GM10266 (cell line): ENCODE data around the gene UPP2.

Source experiments
- DNase-seq: peaks from one replicate; pipeline ENCODE4 v3.0.0; 2012; ENCODE audit errors: extremely low spot score
- CTCF ChIP-seq: IDR thresholded peaks from 2 replicates; pipeline ENCODE4 v1.5.1; 2012; ENCODE audit warnings: mild to moderate bottlenecking, low read depth; ENCODE audit not compliant: control insufficient read depth, insufficient read depth; ENCODE audit errors: missing control alignments

UPP2 gene

GRCh38 chr2:158101384-158101926 is at the start of gene UPP2:
Gene UPP2, plus strand, starts transcription at chr2:158101876. Its CDS starts 188 bp downstream, at chr2:158102064.
- TF ChIP-seq CTCF = no peak

GRCh38 chr2:158052761-158053160 is 48.9 kb upstream of the UPP2 start:
- no peak for DNase-seq
- TF ChIP-seq CTCF = no peak

More at GRCh38 chr2:158101384-158101926, at the start of gene UPP2:
- no peak for DNase-seq

GRCh38 chr2:158056875-158057274 is 44.8 kb upstream of the UPP2 start:
- DNase-seq = no peak
- no peak for TF ChIP-seq CTCF

GRCh38 chr2:158060160-158060834 is 41.4 kb upstream of the UPP2 start:
- TF ChIP-seq CTCF = no peak
- DNase-seq = no peak

GRCh38 chr2:158060835-158061435 is 40.7 kb upstream of the UPP2 start:
- DNase-seq = no peak
- no peak for TF ChIP-seq CTCF

- DNase-seq = no peak
Observed at GRCh38 chr2:158061763-158062162, 39.9 kb upstream of the UPP2 start.

More at GRCh38 chr2:158061763-158062162, 39.9 kb upstream of the UPP2 start:
- TF ChIP-seq CTCF = no peak
